NCI-H2171 (cell line): ENCODE results near the gene ZDHHC4.
A peak's percentile ranks its signal among the peaks of the same experiment; 100 is the strongest.
"Not testable (repeated sequence)": the region's sequence is repeated elsewhere in the genome, so short reads cannot be mapped to it uniquely, and the experiment has no call there.

Source experiments
- DNase-seq: peaks from one replicate; lab custom pipeline; 2025; lab: John Stamatoyannopoulos, UW

Gene ZDHHC4

DNA sequence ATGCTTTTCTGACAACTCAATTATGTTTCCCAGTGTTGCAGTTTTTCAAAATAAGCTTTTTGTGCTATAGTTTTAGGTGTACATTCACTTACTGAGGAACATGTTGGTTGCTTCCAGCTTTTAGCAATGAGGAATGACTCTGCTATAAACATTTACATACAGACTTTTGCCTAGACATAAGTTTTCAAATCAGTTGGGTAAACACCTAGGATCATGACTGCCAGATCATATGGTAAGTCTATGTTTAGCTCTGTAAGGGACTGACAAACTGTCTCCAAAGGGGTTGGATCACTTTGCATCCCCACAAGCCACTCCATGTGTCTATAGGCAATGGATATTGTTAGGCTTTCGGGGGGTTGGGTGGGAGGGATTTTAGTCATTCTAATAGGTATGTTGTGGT, 15.1 kb upstream of the ZDHHC4 start:
- no peak for DNase-seq

GRCh38 chr7:6563936-6564770, 13.1 kb upstream of the ZDHHC4 start:
- DNase-seq: no peak

- DNase-seq: no peak
Measured at GRCh38 chr7:6565655-6566054, 11.6 kb upstream of the ZDHHC4 start.

DNA sequence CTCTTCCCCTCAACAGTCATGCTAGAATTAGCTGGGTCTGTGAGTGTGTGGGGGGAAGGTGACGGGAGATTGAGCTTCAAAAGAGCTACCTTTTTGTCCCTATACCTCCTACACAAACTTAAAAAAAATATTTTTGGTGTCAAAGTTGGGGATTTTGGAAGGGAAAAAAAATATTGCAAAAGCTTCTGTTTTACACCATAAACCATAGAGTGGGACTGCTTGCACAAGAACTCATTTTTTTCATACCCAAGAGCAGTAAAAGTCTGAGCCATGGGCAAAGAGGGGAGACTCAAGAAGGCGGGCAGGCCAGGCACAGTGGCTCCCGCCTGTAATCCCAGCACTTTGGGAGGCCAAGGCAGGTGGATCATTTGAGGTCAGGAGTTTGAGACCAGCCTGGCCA, 9.4 kb upstream of the ZDHHC4 start:
- no peak for DNase-seq

GRCh38 chr7:6571160-6571779, 6.0 kb upstream of the ZDHHC4 start:
- DNase-seq: no peak

DNA sequence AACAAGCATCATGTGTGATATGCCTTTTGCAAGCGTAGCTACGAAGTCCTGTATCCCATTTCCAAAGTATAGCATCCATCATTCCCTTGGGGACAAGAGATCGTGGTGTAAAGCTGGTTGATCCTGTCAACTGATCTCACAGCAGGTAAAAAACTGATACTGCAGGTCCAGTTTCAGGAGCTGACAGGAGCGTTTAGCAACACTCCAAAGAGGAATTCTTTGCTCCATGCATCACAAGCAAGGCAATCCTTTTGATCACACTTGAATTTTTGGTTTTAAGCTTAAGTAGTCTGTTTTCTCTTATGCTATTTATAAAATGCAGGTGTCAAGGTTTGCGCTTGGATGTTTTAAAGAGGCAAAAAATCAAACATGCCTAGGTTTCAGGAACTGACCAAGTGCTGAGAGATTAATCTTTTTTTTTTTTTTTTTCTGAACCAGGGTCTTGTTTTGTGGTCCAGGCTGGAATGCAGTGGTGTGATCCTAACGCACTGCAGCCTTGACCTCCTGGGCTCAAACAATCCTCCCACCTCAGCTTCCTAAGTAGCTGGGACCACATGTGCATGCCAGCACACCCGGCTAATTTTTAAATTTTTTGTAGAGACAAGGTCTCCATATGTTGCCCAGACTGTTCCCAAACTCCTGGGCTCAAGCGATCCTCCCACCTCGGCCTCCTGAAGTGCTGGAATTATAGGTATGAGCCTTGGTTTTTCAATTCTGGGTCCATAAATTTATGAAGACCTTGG, 1.8 kb upstream of the ZDHHC4 start:
- DNase-seq: no peak

- DNase-seq: no peak
Measured at GRCh38 chr7:6576024-6576866, 1.0 kb upstream of the ZDHHC4 start.

- not testable (repeated sequence) for DNase-seq
Measured at GRCh38 chr7:6576867-6577368, 336 bp upstream of the ZDHHC4 start.

DNA sequence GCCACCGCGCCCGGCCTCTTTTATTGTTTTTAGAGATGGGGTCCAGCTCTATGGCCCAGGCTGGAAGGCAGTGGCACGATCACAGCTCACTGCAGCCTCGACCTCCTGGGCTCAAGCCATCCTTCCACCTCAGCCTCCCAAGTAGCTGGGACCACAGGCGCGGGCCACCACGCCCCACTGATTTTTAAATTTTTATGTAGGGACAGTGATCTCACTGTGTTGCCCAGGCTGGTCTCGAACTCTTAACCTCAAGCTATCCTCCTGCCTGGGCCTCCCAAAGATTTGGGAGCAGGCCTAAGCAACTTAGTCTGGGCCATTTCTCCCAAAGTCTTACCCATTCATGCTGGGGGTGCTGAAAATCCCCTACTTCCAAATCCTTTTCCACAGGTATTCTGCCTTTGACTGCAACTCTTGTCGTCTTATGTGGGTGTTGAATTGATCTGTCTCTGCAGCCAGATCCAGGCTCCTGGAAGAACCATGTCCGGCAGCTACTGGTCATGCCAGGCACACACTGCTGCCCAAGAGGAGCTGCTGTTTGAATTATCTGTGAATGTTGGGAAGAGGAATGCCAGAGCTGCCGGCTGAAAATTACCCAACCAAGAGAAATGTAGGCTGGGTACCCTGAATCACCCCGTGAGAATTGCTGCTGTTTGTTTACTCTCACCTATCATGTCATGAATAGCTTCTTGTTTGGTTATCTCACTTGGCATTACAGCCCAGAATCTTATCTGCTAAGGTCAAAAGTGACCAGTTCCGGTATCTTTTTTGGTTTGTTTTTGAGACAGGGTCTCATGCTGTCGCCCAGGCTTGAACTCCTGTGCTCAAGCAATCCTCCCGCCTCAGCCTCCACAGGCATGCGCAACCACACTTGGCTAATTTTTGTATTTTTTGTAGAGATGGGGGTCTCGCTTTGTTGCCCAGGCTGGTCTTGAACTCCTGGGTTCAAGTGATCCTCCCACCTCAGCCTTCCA, 1.1 kb downstream of the ZDHHC4 start:
- DNase-seq: no peak

DNA sequence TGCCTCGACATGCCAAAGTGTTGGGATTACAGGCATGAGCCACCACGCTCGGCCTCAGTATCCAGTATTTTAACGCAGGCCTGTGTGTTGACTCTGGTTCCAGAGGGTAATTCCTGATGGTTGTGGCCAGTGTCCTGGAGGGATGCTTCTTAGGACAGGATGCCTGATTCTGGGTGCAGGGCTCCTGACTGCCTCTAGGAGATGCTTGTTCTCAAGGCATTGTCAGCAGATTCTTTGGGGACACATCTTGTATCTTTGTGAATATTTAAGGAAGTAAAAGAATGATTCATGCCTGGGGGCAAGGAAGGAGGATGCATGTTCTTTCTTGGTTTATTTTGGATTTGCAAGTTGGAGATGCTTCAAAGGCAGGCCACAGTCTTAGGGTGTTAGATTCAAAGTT, 2.2 kb downstream of the ZDHHC4 start:
- no peak for DNase-seq

DNA sequence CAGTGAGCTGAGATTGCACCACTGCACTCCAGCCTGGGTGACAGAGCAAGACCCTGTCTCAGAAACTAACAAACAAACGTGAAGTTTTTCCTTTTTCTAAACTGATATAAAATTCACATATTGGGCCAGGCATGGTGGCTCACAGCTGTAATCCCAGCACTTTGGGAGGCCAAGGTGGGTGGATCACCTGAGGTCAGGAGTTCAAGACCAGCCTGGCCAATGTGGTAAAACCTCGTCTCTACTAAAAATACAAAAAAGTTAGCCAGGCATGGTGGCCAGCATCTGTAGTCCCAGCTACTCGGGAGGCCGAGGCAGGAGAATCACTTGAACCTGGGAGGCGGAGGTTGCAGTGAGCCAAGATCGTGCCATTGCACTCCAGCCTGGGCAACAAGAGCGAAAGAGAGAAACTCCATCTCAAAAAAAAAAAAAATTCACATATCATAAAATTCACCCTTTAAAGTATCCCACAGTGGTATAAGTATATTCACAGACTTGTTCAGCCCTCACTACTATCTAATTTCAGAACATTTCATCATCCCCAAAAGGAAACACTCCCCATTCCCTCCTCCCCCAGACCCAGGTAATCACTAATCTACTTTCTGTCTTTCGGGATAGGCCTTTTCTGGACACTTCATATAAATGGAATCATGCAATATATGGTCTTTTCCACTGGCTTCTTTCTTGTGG, 8.6 kb downstream of the ZDHHC4 start:
- not testable (repeated sequence) for DNase-seq

GRCh38 chr7:6588566-6588965, 11.3 kb downstream of the ZDHHC4 start:
- DNase-seq: no peak

- no peak for DNase-seq
Measured at GRCh38 chr7:6589151-6589828, 12.0 kb downstream of the ZDHHC4 start.

DNA sequence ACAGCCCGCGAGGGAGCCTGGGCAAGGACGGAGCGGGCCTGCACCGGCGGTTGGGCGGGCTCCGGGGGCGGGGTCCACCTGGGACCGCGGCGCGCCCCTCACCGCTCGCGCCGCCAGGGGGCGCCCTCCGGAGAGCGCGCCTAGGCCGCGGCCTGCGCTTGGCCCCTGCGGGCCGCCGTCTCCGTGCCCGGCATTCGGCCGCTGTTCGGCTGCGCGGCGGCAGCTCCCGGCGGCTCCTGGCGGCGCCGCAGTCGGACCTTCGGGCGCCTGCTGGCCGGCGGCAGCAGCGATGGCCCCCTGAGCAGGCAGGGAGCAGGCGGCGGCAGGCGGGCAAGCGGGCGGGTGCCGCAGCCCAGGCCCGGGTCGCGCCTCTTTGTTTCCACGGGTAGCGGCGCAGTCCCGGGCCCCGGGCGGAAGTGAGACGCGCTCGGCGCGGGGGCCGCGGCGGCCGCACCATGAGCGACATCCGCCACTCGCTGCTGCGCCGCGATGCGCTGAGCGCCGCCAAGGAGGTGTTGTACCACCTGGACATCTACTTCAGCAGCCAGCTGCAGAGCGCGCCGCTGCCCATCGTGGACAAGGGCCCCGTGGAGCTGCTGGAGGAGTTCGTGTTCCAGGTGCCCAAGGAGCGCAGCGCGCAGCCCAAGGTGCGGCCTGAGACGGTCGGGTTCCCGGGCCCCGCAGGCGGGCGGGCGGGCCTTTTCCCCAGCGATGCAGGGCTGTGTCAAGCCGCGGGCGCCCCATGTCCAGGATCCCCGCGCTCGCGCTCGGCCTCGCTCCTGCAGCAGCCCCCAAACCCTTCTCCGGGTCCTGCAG, 12.8 kb downstream of the ZDHHC4 start, which contains the start of gene INTS15:
Gene INTS15, plus strand, starts transcription at position 193 of the 816 bp plus-strand sequence. Its CDS starts 263 bp downstream, at position 456.
- DNase-seq: peak; percentile 81

GRCh38 chr7:6590645-6591110, 13.4 kb downstream of the ZDHHC4 start:
- DNase-seq: no peak

DNA sequence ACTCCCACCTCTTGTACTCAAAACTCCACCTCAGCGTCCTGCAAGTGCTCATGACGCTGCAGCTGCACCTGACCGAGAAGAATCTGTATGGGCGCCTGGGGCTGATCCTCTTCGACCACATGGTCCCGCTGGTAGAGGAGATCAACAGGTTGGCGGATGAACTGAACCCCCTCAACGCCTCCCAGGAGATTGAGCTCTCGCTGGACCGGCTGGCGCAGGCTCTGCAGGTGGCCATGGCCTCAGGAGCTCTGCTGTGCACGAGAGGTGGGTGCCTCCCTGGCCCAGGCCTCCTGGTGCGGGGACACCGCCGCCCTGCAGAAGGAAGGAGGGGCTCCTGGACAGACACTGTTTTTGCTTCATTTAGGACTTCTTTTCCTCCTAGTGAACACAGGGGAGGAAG, 22.8 kb downstream of the ZDHHC4 start:
- no peak for DNase-seq

GRCh38 chr7:6604458-6604857, 27.2 kb downstream of the ZDHHC4 start:
- DNase-seq: no peak

GRCh38 chr7:6606866-6607583, 29.8 kb downstream of the ZDHHC4 start:
- no peak for DNase-seq
